ENCODE measurements around the gene ST7. TPM values are rescaled to one million over a fixed set of nuclear protein-coding genes. Genes with fewer than 3 reads are reported as not detected.

Gene ST7
- total RNA-seq, 2 experiments from 2014 or later, result 5.9 to 9.2 TPM

DNA sequence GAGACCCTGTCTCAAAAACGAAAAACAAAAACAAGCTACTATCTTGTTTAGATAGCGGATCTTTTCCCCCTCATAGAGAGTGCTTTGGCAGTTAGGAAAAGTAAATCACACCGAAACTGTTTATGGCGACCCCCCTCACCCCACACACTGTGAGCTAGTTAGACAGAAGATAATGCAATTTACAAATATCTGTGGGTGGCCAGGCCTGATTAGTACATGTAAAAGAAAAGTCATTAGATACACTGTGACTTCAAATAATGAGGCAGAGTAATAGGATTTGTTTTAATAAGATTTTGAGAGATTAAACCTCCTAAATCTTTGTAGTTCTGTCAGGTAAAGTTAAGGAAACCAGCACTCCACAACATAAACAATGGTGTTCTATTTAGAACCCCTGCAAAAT is 121.1 kb downstream of the ST7 start:
- Mint-ChIP-seq H3K27ac (no peak overlapping the region), H3K27me3 (no peaks in the 10 kb centered on the region), H3K9me3 (peaks cover 3% of the 10 kb centered on the region), H3K4me1 (ENCODE audit: low read depth) (peaks cover 11% of the 10 kb centered on the region), H3K36me3 (ENCODE audit: low read depth) (peaks cover 1% of the 10 kb centered on the region), H3K4me3 (no peak overlapping the region)
- TF ChIP-seq, protein P1, sequence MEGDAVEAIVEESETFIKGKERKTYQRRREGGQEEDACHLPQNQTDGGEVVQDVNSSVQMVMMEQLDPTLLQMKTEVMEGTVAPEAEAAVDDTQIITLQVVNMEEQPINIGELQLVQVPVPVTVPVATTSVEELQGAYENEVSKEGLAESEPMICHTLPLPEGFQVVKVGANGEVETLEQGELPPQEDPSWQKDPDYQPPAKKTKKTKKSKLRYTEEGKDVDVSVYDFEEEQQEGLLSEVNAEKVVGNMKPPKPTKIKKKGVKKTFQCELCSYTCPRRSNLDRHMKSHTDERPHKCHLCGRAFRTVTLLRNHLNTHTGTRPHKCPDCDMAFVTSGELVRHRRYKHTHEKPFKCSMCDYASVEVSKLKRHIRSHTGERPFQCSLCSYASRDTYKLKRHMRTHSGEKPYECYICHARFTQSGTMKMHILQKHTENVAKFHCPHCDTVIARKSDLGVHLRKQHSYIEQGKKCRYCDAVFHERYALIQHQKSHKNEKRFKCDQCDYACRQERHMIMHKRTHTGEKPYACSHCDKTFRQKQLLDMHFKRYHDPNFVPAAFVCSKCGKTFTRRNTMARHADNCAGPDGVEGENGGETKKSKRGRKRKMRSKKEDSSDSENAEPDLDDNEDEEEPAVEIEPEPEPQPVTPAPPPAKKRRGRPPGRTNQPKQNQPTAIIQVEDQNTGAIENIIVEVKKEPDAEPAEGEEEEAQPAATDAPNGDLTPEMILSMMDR (IDR thresholded peaks at IDR 0.05), result no peak
- ChIA-PET CTCF (interaction anchor here (0.7 kb wide), 1 partner anchor 9 kb away, joined by 3 read pairs; no protein-coding TSS in a partner anchor), POLR2A (interaction anchor here (0.8 kb wide), 1 partner anchor 32 kb away, joined by 3 read pairs; no protein-coding TSS in a partner anchor)
- DNase-seq (no peak), ATAC-seq (no peak)
- intact Hi-C loops (cut with micrococcal nuclease), result no loop called here

DNA sequence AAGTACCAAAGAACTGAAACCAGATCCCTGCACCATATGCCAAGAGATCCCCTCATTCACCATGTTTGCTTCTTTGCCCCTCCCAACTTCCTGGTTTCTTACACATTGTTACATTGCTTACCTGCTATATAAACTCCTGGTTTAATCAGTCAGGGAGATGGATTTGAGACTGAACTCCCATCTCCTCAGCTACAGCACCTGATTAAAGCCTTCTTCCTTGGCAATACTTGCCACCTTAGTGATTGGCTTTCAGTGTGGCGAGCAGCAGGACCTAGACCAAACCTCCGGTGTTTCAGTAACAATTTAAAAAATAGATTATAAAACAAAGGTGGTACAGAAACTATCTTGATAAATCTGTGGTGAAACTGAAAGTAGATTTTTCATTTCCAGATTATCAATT is 122.6 kb downstream of the ST7 start:
- intact Hi-C loops (cut with micrococcal nuclease), result no loop called here
- POLR2A ChIA-PET, result no interaction called here
- no peak for DNase-seq
- CTCF ChIA-PET, result interaction anchor here (1.1 kb wide), 1 partner anchor 52 kb away, joined by 4 read pairs; no protein-coding TSS in a partner anchor
- H3K27ac Mint-ChIP-seq, result no peak overlapping the region
- H3K4me3 Mint-ChIP-seq, result no peak overlapping the region
- no peaks in the 10 kb centered on the region for H3K27me3 Mint-ChIP-seq
- H3K36me3 Mint-ChIP-seq (ENCODE audit: low read depth), result peaks cover 1% of the 10 kb centered on the region
- H3K9me3 Mint-ChIP-seq, result peaks cover 3% of the 10 kb centered on the region
- no peak for ATAC-seq
- TF ChIP-seq, protein P1 (IDR thresholded peaks at IDR 0.05), result no peak
- peaks cover 11% of the 10 kb centered on the region for H3K4me1 Mint-ChIP-seq (ENCODE audit: low read depth)

DNA sequence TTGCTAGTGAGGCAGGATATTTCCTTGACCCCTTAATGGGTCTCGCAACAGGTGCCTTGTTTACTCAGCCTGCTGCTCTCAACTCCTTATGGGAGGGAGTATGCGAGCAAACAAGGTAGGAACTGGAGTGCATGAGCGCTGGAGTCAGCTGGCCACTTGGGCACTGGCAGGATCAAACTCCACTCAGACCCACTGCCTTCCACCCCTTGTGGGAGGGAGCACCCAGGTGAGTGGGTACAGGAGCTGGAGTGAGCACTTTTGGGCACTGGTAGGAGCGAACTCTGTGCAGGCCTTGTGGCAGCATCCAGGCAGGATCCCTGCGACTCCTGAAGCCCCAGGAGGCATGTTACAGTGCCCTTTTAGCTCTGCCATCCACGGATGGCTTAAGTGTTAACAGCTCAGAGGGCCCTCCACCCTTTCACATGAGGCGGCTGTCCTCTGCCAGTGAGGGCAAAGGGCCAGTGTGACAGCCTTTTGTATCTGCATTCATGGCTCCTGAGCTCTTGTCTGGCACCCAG is 123.2 kb downstream of the ST7 start:
- no peak overlapping the region for H3K4me3 Mint-ChIP-seq
- no peaks in the 10 kb centered on the region for H3K27me3 Mint-ChIP-seq
- H3K9me3 Mint-ChIP-seq, result peaks cover 3% of the 10 kb centered on the region
- TF ChIP-seq, protein P1 (IDR thresholded peaks at IDR 0.05), result no peak
- peaks cover 11% of the 10 kb centered on the region for H3K4me1 Mint-ChIP-seq (ENCODE audit: low read depth)
- POLR2A ChIA-PET, result no interaction called here
- H3K36me3 Mint-ChIP-seq (ENCODE audit: low read depth), result peaks cover 1% of the 10 kb centered on the region
- ATAC-seq (no peak), DNase-seq (no peak)
- intact Hi-C loops (cut with micrococcal nuclease), result no loop called here
- no peak overlapping the region for H3K27ac Mint-ChIP-seq
- CTCF ChIA-PET, result interaction anchor here (1.1 to 1.7 kb wide), 2 partner anchors 52 to 145 kb away, joined by 3 to 4 read pairs; no protein-coding TSS in a partner anchor

- Mint-ChIP-seq H3K4me1 (ENCODE audit: low read depth) (peaks cover 9% of the 10 kb centered on the region), H3K36me3 (ENCODE audit: low read depth) (peaks cover 1% of the 10 kb centered on the region), H3K27ac (no peak overlapping the region), H3K9me3 (peaks cover 3% of the 10 kb centered on the region), H3K27me3 (no peaks in the 10 kb centered on the region), H3K4me3 (no peak overlapping the region)
- ATAC-seq, result no peak
- TF ChIP-seq, protein P1 (IDR thresholded peaks at IDR 0.05), result no peak
- CTCF ChIA-PET, result interaction anchor here (1.2 to 1.7 kb wide), 4 partner anchors 9 to 147 kb away, joined by 3 to 4 read pairs (median 4); no protein-coding TSS in a partner anchor
- POLR2A ChIA-PET, result no interaction called here
- intact Hi-C loops (cut with micrococcal nuclease), result no loop called here
- DNase-seq, result no peak
Measured at GRCh38 chr7:117077658-117078057, 124.4 kb downstream of the ST7 start.

DNA sequence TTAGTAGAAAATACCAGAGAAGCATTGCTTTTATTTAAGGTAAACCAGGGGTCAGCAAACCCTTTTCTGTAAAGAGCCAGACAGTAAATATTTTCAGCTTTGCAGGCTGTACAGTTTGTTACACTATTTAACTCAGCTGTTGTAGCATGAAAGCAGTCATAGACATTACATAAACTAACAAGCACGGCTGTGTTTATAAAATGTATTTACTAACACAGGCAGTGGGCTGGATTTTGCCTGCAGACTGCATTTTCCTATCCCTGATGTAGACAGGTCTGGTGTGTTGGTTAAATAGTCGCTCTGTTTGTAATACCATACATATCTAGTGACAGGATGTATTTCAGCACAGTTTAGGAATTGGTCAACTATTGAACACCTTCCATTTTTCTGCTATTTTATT is 129.3 kb downstream of the ST7 start:
- peaks cover 16% of the 10 kb centered on the region for H3K4me1 Mint-ChIP-seq (ENCODE audit: low read depth)
- no peaks in the 10 kb centered on the region for H3K9me3 Mint-ChIP-seq
- no peak overlapping the region for H3K27ac Mint-ChIP-seq
- ChIA-PET POLR2A (interaction anchor here (0.9 kb wide), 1 partner anchor 70 kb away, joined by 3 read pairs; no protein-coding TSS in a partner anchor), CTCF (no interaction called here)
- TF ChIP-seq, protein P1 (IDR thresholded peaks at IDR 0.05), result no peak
- H3K36me3 Mint-ChIP-seq (ENCODE audit: low read depth), result no peaks in the 10 kb centered on the region
- no peak overlapping the region for H3K4me3 Mint-ChIP-seq
- intact Hi-C loops (cut with micrococcal nuclease), result no loop called here
- no peak for ATAC-seq
- H3K27me3 Mint-ChIP-seq, result no peaks in the 10 kb centered on the region
- no peak for DNase-seq
